NCI-H1092 (cell line): ENCODE measurements around the gene ARHGAP42.

Experiments
- DNase-seq: peaks from one replicate; lab custom pipeline; 2025; lab: John Stamatoyannopoulos, UW

The ARHGAP42 gene

GRCh38 chr11:100759106-100759505 is 72.0 kb downstream of the ARHGAP42 start:
- no peak for DNase-seq

- DNase-seq: no peak
Observed at GRCh38 chr11:100759856-100760255, 72.8 kb downstream of the ARHGAP42 start.

GRCh38 chr11:100760744-100761143 is 73.7 kb downstream of the ARHGAP42 start:
- no peak for DNase-seq

GRCh38 chr11:100761841-100762240 is 74.8 kb downstream of the ARHGAP42 start:
- no peak for DNase-seq

- DNase-seq: no peak
Observed at GRCh38 chr11:100766764-100767163, 79.7 kb downstream of the ARHGAP42 start.

- DNase-seq: no peak
Observed at GRCh38 chr11:100769165-100769564, 82.1 kb downstream of the ARHGAP42 start.

- no peak for DNase-seq
Observed at GRCh38 chr11:100769617-100770016, 82.5 kb downstream of the ARHGAP42 start.

- DNase-seq: no peak
Observed at GRCh38 chr11:100774132-100774531, 87.0 kb downstream of the ARHGAP42 start.

GRCh38 chr11:100774859-100775258 is 87.8 kb downstream of the ARHGAP42 start:
- no peak for DNase-seq

- no peak for DNase-seq
Observed at GRCh38 chr11:100776212-100776896, 89.3 kb downstream of the ARHGAP42 start.

GRCh38 chr11:100777103-100777502 is 90.0 kb downstream of the ARHGAP42 start:
- DNase-seq: no peak

GRCh38 chr11:100777736-100778135 is 90.6 kb downstream of the ARHGAP42 start:
- DNase-seq: no peak

- DNase-seq: no peak
Observed at GRCh38 chr11:100778166-100778785, 91.2 kb downstream of the ARHGAP42 start.

- no peak for DNase-seq
Observed at GRCh38 chr11:100780470-100780869, 93.4 kb downstream of the ARHGAP42 start.

- DNase-seq: no peak
Observed at GRCh38 chr11:100785148-100785983, 98.3 kb downstream of the ARHGAP42 start.

GRCh38 chr11:100788561-100789295 is 101.6 kb downstream of the ARHGAP42 start:
- DNase-seq: no peak

- no peak for DNase-seq
Observed at GRCh38 chr11:100789500-100789899, 102.4 kb downstream of the ARHGAP42 start.

- no peak for DNase-seq
Observed at GRCh38 chr11:100790073-100790472, 103.0 kb downstream of the ARHGAP42 start.

GRCh38 chr11:100791103-100791502 is 104.0 kb downstream of the ARHGAP42 start:
- no peak for DNase-seq

- no peak for DNase-seq
Observed at GRCh38 chr11:100791860-100792259, 104.8 kb downstream of the ARHGAP42 start.

- DNase-seq: no peak
Observed at GRCh38 chr11:100793525-100793924, 106.4 kb downstream of the ARHGAP42 start.

- DNase-seq: no peak
Observed at GRCh38 chr11:100794446-100794845, 107.4 kb downstream of the ARHGAP42 start.
